ENCODE results near the gene HELLS. TPM values are rescaled to one million over a fixed set of nuclear protein-coding genes. Genes with fewer than 3 reads are reported as not detected.
"Not testable (repeated sequence)": the region's sequence is repeated elsewhere in the genome, so short reads cannot be mapped to it uniquely, and the experiment has no call there.

The HELLS gene
- total RNA-seq, 1 experiment from 2014 or later = 24.3 TPM

DNA sequence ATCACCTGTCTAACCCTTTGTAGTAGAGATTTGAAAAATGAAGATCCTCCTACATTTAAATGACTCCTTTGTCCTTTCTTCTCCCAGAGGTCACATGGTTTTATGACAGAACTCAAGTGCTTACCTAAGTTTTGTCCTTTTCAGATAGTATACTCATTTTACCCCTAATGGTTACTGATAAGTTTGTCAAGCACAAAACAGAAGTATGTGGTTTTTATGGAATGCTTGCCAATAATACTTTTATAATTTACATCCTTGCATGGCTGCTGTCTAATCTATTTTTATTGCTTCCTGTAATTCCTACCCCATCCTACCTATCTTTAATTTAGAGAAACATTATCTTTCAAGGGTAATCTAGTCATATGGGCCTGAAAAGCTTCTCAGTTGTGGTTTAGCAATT, 37.5 kb downstream of the HELLS start:
- in situ Hi-C loops (cut with HindIII; ENCODE audit: low pct_unique_long_range_greater_than_20kb, low sequenced_read_pairs) = no loop called here
- DNase-seq (ENCODE audit: low read depth, low spot score) = peak; percentile 0

- in situ Hi-C loops (cut with HindIII; ENCODE audit: low pct_unique_long_range_greater_than_20kb, low sequenced_read_pairs) = no loop called here
- no peak for DNase-seq (ENCODE audit: low read depth, low spot score)
These were observed 46.0 kb downstream of the HELLS start for GRCh38 chr10:94591461-94592205.

- no peak for DNase-seq (ENCODE audit: low read depth, low spot score)
- in situ Hi-C loops (cut with HindIII; ENCODE audit: low pct_unique_long_range_greater_than_20kb, low sequenced_read_pairs) = no loop called here
These were observed 57.3 kb downstream of the HELLS start for GRCh38 chr10:94602729-94603515.

DNA sequence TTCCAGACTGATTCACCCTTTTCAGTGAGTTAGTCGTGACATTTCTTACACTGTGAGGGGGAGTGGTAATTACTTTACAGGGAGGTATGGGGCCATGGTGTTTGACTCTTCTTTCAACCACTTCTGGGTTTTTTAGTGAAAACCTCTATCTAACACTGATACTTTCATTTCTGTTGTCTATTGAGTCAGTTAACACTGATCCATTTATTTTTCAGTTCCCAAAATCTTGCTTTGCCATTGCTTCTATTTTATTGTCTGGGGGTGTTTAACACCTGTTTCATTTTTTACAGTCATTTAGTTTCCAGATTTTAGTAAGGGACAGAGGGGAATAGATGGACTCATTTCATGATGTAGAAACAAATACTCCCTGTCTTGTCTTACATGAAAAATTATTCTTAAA, 61.5 kb downstream of the HELLS start:
- no peak for DNase-seq (ENCODE audit: low read depth, low spot score)
- in situ Hi-C loops (cut with HindIII; ENCODE audit: low pct_unique_long_range_greater_than_20kb, low sequenced_read_pairs) = no loop called here

- in situ Hi-C loops (cut with HindIII; ENCODE audit: low pct_unique_long_range_greater_than_20kb, low sequenced_read_pairs) = no loop called here
- no peak for DNase-seq (ENCODE audit: low read depth, low spot score)
These were observed 63.0 kb downstream of the HELLS start for GRCh38 chr10:94608559-94608958.

DNA sequence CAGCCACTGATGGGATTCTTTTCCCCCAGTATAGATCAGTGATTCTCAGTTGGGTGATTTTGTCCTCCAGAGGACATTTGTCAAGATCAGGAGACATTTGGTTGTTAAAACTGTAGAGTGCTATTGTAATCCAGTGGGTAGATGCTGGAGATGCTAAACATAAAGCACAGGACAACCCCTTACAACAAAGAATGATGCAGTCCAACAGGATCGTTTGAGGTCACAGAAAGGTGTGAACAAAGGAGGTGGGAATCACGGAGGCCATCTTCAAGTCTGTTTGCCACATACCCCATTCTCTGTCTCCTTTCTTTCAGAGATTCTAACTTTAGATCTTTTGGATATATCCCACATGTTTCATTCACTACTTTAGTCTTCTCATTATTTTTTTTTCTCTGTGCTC, 69.0 kb downstream of the HELLS start:
- in situ Hi-C loops (cut with HindIII; ENCODE audit: low pct_unique_long_range_greater_than_20kb, low sequenced_read_pairs) = no loop called here

DNA sequence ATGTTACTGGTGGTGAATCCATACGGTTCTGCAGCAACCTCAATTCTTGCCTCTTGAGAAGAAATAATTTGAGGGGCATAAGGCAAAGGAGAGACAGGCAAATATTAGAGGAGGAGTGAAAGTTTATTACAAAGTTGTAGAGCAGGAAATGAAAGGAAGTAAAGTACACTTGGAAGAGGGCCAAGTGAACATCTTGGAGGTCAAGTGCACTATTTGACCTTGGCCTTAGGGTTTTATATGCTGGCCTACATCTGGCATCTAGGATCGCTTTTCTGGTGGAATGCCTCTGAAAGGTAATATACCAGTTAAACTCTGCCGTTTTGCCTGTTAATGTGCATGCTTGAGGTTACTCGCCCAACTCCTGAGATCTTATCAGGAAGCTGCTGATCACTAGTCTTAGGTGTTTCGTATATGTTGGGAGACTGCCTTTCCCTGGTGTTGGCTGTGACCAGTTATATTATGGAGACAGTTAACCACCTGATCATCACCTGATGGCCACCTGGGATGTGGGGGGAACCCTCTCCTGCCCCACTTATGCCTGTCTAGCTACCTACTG, 71.9 kb downstream of the HELLS start:
- in situ Hi-C loops (cut with HindIII; ENCODE audit: low pct_unique_long_range_greater_than_20kb, low sequenced_read_pairs) = no loop called here
- DNase-seq (ENCODE audit: low read depth, low spot score) = no peak

More for the DNA sequence above, 69.0 kb downstream of the HELLS start:
- no peak for DNase-seq (ENCODE audit: low read depth, low spot score)

DNA sequence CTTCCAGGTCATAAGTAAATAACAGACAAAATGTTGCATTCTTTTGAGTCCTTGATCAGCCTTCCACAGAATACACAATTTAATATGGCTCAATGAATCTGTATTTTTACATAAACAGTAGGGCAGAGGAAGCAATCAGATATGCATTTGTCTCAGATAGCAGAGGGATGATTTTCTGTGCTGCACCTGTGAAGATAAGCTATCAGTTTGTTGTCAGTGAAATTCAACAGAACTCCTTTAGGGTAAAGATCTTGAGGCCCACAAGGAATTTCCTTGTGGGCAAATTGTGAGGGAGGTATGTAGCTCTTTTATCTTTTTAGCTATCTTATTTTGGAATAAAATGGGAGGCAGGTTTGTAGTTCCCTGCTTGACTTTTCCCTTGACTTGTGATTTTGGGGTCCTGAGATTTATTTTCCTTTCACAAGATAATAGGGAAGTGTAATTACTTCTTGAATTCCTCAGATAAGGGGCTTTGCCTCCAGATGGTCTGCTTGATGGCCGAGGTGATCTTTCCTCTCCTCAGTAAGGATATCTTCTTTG, 77.1 kb downstream of the HELLS start:
- no peak for DNase-seq (ENCODE audit: low read depth, low spot score)
- in situ Hi-C loops (cut with HindIII; ENCODE audit: low pct_unique_long_range_greater_than_20kb, low sequenced_read_pairs) = no loop called here

DNA sequence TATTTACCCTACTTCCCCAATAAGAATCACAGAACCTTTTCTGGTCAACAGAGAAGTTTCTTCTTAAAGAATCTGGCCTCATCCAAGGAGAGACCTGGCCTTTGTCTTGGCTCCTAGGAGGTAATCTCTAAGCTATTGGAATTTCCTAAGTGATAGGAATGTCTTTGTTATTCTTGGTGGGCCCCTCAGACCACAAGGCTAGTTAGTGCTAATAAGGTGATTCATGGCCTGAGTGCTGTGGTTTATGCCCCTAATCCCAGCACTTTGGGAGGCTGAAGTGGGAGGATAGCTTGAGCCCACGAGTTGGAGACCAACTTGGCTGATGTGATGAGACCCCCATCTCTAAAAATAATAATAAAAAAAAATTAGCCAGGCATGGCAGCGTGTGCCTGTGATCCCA, 78.0 kb downstream of the HELLS start:
- DNase-seq (ENCODE audit: low read depth, low spot score) = no peak
- in situ Hi-C loops (cut with HindIII; ENCODE audit: low pct_unique_long_range_greater_than_20kb, low sequenced_read_pairs) = no loop called here

GRCh38 chr10:94626476-94626875, 80.9 kb downstream of the HELLS start:
- no peak for DNase-seq (ENCODE audit: low read depth, low spot score)
- in situ Hi-C loops (cut with HindIII; ENCODE audit: low pct_unique_long_range_greater_than_20kb, low sequenced_read_pairs) = no loop called here

GRCh38 chr10:94627511-94627910, 81.9 kb downstream of the HELLS start:
- in situ Hi-C loops (cut with HindIII; ENCODE audit: low pct_unique_long_range_greater_than_20kb, low sequenced_read_pairs) = no loop called here
- no peak for DNase-seq (ENCODE audit: low read depth, low spot score)

- peak; percentile 55 for DNase-seq (ENCODE audit: low read depth, low spot score)
- in situ Hi-C loops (cut with HindIII; ENCODE audit: low pct_unique_long_range_greater_than_20kb, low sequenced_read_pairs) = no loop called here
These were observed 84.6 kb downstream of the HELLS start for GRCh38 chr10:94630017-94630688.

DNA sequence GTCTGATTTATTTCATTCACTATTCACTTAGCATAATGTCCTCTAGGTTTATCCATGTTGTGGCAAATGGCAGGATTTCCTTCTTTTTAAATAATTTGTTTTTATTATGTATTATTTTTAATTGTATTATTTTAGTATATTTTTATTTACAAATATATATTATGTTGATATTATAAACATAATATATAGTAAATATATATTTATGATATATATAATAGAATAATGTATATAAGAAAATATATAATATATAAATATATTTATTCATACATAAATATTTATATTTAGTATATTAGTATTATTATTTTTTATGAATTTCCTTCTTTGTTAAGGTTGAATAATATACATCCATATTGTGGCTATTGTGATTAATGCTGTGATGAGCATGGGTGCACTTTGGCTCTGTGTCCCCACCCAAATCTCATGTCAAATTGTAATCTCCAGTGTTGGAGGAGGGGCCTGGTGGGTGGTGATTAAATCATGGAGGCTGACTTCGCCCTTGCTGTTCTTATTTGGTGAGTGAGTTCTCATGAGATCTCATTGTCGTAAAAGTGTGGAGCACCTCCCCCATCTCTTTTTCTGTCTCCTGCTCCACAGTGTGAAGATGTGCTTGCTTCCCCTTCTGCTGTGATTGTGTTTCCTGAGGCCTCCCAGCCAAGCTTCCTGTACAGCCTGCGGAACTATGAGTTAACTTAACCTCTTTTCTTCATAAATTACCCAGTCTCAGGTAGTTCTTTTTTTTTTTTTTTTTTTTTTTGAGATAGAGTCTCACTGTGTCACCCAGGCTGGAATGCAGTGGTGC, 85.7 kb downstream of the HELLS start:
- DNase-seq (ENCODE audit: low read depth, low spot score) = no peak
- in situ Hi-C loops (cut with HindIII; ENCODE audit: low pct_unique_long_range_greater_than_20kb, low sequenced_read_pairs) = no loop called here

DNA sequence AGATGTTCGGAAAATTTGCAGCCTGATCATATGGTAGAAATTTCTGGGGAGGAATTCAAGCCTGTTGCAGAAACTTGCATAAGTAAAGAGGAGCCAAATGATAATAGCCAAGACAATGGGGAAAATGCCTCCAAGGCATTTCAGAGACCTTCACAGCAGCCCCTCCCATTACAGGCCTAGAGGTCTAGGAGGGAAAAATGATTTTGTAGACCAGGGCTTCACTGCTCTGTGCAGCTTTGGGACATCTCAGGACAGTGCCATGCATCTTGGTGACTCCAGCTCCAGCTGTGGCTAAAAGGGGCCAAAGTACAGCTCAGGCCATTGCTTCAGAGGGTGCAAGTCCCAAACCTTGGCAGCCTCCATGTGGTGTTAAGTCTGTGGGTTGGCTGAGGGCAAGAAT, 87.4 kb downstream of the HELLS start:
- in situ Hi-C loops (cut with HindIII; ENCODE audit: low pct_unique_long_range_greater_than_20kb, low sequenced_read_pairs) = no loop called here

GRCh38 chr10:94638097-94638496, 92.5 kb downstream of the HELLS start:
- DNase-seq (ENCODE audit: low read depth, low spot score); in situ Hi-C loops (cut with HindIII; ENCODE audit: low pct_unique_long_range_greater_than_20kb, low sequenced_read_pairs): not testable (repeated sequence)

More for the DNA sequence above, 87.4 kb downstream of the HELLS start:
- DNase-seq (ENCODE audit: low read depth, low spot score) = no peak

DNA sequence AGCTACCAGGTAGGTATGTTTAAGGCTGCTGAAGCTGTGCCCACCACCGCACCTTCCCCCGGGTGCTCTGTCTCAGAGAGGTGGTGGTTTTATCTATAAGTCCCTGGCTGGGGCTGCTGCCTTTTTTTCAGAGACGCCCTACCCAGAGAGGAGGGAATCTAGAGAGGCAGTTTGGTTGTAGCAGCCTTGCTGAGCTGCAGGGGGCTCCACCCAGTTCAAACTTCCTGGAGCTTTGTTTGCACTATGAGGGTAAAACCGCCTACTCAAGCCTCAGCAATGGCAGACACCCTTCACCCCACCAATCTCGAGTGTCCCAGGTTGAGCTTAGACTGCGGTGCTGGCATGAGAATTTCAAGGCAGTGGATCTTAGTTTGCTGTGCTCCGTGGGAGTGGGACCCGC, 94.3 kb downstream of the HELLS start:
- DNase-seq (ENCODE audit: low read depth, low spot score) = no peak
- in situ Hi-C loops (cut with HindIII; ENCODE audit: low pct_unique_long_range_greater_than_20kb, low sequenced_read_pairs) = no loop called here

GRCh38 chr10:94640562-94640961, 95.0 kb downstream of the HELLS start:
- DNase-seq (ENCODE audit: low read depth, low spot score) = no peak
- in situ Hi-C loops (cut with HindIII; ENCODE audit: low pct_unique_long_range_greater_than_20kb, low sequenced_read_pairs) = no loop called here
